MCF 10A (cell line): ENCODE results near the gene PRMT3. TPM values are rescaled to one million over a fixed set of nuclear protein-coding genes. Genes with fewer than 3 reads are reported as not detected.

Experiments
- BruUV-seq: library from RNA; stranded (reverse); fragments of 400-500 nt; replicated peaks from 2 replicates; lab custom pipeline; 2021; lab: Mats Ljungman, UMichigan
- CTCF ChIA-PET: fragments of 300-600 bp; sonication (Branson Sonifier 250); formaldehyde crosslinking; extraction: SDS; loops from one replicate; lab custom pipeline; 2021; ENCODE audit warnings: antibody characterized with exemption, inconsistent platforms; lab: Yijun Ruan, JAX
- POLR2A ChIA-PET: fragments of 300-600, 350-650 bp; sonication (Branson Sonifier 250); formaldehyde crosslinking; extraction: SDS; loops from one replicate; lab custom pipeline; 2020; ENCODE audit warnings: antibody characterized with exemption, inconsistent platforms; lab: Yijun Ruan, JAX
- DNase-seq: peaks from one replicate; pipeline ENCODE4 v3.0.0-alpha.2; 2018; ENCODE audit not compliant: unreplicated experiment
- H3K27ac Mint-ChIP-seq: one replicate; pipeline ENCODE4 v1.8.0; 2022; ENCODE audit warnings: mild to moderate bottlenecking, low read depth, mixed read lengths; ENCODE audit not compliant: unreplicated experiment
- H3K27me3 Mint-ChIP-seq: one replicate; pipeline ENCODE4 v1.8.0; 2022; ENCODE audit warnings: mixed read lengths; ENCODE audit not compliant: insufficient read depth, unreplicated experiment
- H3K36me3 Mint-ChIP-seq: one replicate; pipeline ENCODE4 v1.8.0; 2022; ENCODE audit warnings: mild to moderate bottlenecking, moderate library complexity, mixed read lengths; ENCODE audit not compliant: insufficient read depth, unreplicated experiment
- H3K4me1 Mint-ChIP-seq: one replicate; pipeline ENCODE4 v1.8.0; 2022; ENCODE audit warnings: mixed read lengths; ENCODE audit not compliant: insufficient read depth, unreplicated experiment
- H3K4me3 Mint-ChIP-seq: one replicate; pipeline ENCODE4 v1.8.0; 2022; ENCODE audit warnings: mild to moderate bottlenecking, moderate library complexity, mixed read lengths; ENCODE audit not compliant: unreplicated experiment
- H3K9me3 Mint-ChIP-seq: one replicate; pipeline ENCODE4 v1.8.0; 2022; ENCODE audit warnings: mixed read lengths; ENCODE audit not compliant: unreplicated experiment
- intact Hi-C: fragments of 100-400 bp; cut with micrococcal nuclease; formaldehyde crosslinking; loops from 2 replicates; pipeline ENCODE4 v1.14.1; 2022
- total RNA-seq: library from RNA; stranded (reverse); gene quantifications from 2 replicates; pipeline ENCODE4 v1.2.3, GENCODE V29; 2022
- TF ChIP-seq, protein P1 (sequence below): fragments of 200-600 bp; IDR thresholded peaks from one replicate; pipeline ENCODE4 v1.8.0; 2022; ENCODE audit warnings: antibody characterized with exemption, mild to moderate bottlenecking; ENCODE audit not compliant: unreplicated experiment

Gene PRMT3
- total RNA-seq, 1 experiment from 2014 or later, result 60.1 TPM

DNA sequence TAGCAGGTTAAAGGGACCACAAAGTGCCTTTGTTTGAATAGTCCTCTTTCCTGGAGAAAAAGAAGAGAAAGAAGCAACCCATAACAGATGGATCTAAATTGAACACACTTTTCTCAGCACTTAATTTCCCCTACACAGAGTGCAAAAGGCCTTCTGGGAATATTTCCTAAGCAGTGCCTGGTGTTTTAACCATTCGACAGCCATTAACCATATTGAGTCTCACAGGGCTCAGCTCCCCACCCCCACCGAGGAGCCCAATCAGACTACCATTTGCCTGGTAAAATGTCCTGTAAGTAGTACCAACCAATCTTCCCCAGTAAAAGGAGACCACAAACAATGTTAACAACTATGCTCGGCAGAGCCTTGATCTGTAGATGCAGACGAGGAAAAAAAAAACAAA is 171.2 kb downstream of the PRMT3 start:
- no peak for DNase-seq
- no TSS peak for BruUV-seq
- Mint-ChIP-seq H3K4me3 (no peak overlapping the region), H3K4me1 (no peaks in the 10 kb centered on the region), H3K27me3 (no peaks in the 10 kb centered on the region), H3K36me3 (no peaks in the 10 kb centered on the region), H3K27ac (no peak overlapping the region), H3K9me3 (no peaks in the 10 kb centered on the region)
- ChIA-PET CTCF (interaction anchor here (0.5 kb wide), 1 partner anchor 741 kb away, joined by 3 read pairs; no protein-coding TSS in a partner anchor), POLR2A (no interaction called here)
- intact Hi-C loops, result no loop called here
- TF ChIP-seq, protein P1, sequence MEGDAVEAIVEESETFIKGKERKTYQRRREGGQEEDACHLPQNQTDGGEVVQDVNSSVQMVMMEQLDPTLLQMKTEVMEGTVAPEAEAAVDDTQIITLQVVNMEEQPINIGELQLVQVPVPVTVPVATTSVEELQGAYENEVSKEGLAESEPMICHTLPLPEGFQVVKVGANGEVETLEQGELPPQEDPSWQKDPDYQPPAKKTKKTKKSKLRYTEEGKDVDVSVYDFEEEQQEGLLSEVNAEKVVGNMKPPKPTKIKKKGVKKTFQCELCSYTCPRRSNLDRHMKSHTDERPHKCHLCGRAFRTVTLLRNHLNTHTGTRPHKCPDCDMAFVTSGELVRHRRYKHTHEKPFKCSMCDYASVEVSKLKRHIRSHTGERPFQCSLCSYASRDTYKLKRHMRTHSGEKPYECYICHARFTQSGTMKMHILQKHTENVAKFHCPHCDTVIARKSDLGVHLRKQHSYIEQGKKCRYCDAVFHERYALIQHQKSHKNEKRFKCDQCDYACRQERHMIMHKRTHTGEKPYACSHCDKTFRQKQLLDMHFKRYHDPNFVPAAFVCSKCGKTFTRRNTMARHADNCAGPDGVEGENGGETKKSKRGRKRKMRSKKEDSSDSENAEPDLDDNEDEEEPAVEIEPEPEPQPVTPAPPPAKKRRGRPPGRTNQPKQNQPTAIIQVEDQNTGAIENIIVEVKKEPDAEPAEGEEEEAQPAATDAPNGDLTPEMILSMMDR, result no peak

Other genes starting within 250 kb of the PRMT3 start
- gene DBX1, start 227.2 kb upstream of the PRMT3 start, total RNA-seq, result not detected in 2 replicates
- 42.5 and 55.8 TPM in 2 replicates for gene HTATIP2, start 24.0 kb upstream of the PRMT3 start, total RNA-seq
- gene SLC6A5, start 211.9 kb downstream of the PRMT3 start, total RNA-seq, result not detected in 2 replicates